ENCODE results near the gene RAD52.
"Not testable (repeated sequence)": the region's sequence is repeated elsewhere in the genome, so short reads cannot be mapped to it uniquely, and the experiment has no call there.

RAD52 gene

GRCh38 chr12:967641-968040 is 18.1 kb upstream of the RAD52 start:
- DNase-seq (ENCODE audit: low spot score) = no peak

DNA sequence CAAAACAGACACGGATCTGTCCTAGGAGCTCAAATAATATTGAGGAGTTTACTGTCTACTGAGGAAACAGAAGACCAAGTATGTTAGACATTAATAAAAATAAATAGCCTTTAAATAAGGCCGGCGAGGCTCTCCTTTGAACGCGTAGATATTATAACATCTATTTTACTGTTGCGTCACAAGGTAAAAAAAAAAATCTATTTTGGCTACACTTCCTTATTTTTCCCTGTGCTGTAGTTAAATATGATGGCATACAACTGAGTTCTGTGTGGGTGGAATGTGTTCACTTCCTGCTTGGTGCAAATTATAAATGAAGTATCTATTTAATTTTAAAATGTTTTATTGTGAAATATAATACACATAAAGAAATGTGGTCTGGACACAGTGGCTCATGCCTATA is 17.2 kb upstream of the RAD52 start:
- DNase-seq (ENCODE audit: low spot score) = no peak

GRCh38 chr12:958588-959123 is 9.2 kb upstream of the RAD52 start:
- no peak for DNase-seq (ENCODE audit: low spot score)

DNA sequence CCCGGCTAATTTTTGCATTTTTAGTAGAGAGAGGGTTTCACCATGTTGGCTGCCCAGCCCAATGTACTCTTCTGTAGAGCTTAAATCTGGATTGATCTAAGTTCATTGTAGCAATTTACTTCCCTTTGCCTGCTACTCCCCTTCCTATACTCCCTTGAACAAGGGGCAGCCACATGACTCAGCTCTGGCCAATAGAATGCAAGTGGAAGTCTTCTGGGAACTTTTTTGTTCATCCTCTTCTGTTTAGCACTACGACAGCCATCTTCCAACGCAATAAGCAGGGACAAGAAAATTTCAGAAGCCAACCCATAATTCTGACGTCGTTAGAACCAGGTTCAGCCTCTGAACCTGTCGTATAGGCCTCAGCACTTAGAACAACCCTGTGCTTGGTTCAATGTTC is 6.4 kb upstream of the RAD52 start:
- no peak for DNase-seq (ENCODE audit: low spot score)

DNA sequence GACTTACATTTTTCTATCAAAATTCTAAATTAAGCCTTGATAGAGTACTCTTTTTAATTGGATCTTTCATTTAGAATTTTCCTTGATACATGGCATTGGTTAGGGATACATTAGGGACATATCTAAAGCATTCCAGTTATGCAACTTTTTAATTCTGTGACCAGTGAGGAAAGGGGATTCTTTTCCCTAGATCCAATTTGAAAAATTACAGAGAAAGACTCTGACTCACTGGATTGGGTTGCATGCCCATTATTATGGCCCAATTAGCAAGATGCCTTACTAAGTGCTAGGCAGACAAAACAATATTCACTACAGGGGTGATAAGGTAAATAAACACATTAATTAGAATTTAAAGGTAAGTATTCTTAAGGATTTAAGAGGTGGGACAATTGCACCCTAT is 5.2 kb upstream of the RAD52 start:
- no peak for DNase-seq (ENCODE audit: low spot score)

GRCh38 chr12:953776-954175 is 4.3 kb upstream of the RAD52 start:
- peak; percentile 38 for DNase-seq (ENCODE audit: low spot score)

DNA sequence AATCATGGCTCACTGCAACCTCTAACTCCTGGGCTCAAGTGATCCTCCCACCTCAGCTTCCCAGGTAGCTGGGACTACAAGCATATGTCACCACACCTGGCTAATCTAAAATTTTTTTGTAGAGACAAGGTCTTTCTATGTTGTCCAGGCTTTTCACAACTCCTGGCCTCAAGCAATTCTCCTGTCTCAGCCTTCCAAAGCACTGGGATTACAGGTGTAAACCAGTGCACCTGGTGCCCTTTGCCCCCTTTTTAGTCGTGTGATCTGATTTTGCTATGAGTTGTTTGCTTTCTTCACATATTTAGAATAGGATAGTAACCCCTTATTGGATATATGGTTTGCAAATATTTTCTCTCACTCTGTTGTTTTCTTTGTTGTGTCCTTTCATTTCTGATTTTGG is 1.7 kb upstream of the RAD52 start:
- DNase-seq (ENCODE audit: low spot score) = no peak

GRCh38 chr12:948238-948637 is 1.3 kb downstream of the RAD52 start:
- no peak for DNase-seq (ENCODE audit: low spot score)

DNA sequence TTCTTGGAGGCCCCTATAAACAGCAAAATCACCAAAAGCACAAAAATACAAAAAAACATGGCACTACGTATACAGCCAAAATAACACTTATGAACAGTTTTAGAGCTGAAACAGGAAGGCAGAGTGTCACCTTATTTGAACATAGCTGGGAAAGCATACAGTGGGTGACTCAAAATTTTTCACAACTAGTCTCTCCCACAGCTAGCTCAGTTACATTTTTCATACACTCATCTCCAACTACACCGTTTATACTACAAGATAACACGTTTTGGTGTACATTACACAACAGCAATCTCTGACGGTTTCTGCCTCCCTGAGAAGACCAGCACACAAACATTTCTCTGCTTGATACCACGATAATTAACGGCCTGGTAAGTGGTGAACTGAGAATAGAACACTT is 2.9 kb downstream of the RAD52 start:
- DNase-seq (ENCODE audit: low spot score) = no peak

- no peak for DNase-seq (ENCODE audit: low spot score)
Measured at GRCh38 chr12:946212-946611, 3.3 kb downstream of the RAD52 start.

DNA sequence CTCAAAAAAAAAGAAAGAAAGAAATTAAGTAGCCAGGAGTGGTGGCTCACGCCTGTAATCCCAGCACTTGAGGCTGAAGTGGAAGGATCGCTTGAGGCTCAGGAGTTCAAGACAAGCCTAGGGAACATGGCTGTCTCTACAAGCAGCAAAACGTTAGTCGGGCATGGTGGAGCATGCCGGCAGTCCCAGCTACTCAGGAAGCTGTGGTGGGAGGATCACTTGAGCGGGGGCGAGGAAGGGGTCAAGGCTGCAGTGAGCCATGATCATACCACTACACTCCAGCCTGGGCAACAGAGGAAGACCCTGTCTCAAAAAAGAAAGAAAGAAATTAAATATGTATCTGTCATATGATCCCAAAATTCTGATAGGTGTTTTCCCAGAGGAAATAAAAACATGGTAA is 5.3 kb downstream of the RAD52 start:
- DNase-seq (ENCODE audit: low spot score) = no peak

- DNase-seq (ENCODE audit: low spot score) = no peak
Measured at GRCh38 chr12:943051-943450, 6.4 kb downstream of the RAD52 start.

DNA sequence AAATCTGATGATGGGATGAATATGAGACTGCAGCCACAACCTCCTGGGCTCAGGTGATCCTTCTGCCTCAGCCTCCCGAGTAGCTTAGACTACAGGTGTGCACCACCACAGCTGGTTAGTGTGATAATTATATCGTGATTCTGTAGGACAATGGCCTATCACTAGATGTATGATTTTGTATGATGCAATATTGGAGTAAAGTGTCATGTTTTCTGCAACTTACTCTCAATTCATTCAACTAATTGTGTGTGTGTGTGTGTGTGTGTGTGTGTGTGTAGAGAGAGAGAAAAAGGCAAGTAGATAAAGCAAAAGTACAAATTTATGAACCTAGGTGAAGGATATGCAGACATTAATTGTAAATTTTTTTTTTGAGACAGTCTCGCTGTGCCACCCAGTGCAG is 10.7 kb downstream of the RAD52 start:
- DNase-seq (ENCODE audit: low spot score) = no peak

GRCh38 chr12:936377-937345 is 12.8 kb downstream of the RAD52 start:
- DNase-seq (ENCODE audit: low spot score) = no peak

DNA sequence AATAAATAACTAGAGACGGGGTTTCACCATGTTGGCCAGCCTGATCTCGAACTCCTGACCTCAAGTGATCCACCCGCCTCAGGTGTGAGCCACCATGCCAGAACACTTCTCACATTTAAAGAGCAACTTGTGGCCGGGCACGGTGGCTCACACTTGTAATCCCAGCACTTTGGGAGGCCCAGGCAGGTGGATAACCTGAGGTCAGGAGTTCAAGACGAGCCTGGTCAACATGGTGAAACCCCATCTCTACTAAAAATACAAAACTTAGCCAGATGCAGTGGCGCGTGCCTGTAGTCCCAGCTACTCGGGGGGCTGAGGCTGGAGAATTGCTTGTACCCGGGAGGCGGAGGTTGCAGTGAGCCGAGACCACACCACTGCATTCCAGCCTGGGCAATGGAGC is 13.6 kb downstream of the RAD52 start:
- not testable (repeated sequence) for DNase-seq (ENCODE audit: low spot score)

- DNase-seq (ENCODE audit: low spot score) = no peak
Measured at GRCh38 chr12:931591-931990, 17.9 kb downstream of the RAD52 start.

- no peak for DNase-seq (ENCODE audit: low spot score)
Measured at GRCh38 chr12:931060-931459, 18.4 kb downstream of the RAD52 start.

GRCh38 chr12:926641-927040 is 22.9 kb downstream of the RAD52 start:
- no peak for DNase-seq (ENCODE audit: low spot score)

- DNase-seq (ENCODE audit: low spot score) = no peak
Measured at GRCh38 chr12:922285-922684, 27.2 kb downstream of the RAD52 start.

GRCh38 chr12:920676-921075 is 28.8 kb downstream of the RAD52 start:
- DNase-seq (ENCODE audit: low spot score) = no peak

DNA sequence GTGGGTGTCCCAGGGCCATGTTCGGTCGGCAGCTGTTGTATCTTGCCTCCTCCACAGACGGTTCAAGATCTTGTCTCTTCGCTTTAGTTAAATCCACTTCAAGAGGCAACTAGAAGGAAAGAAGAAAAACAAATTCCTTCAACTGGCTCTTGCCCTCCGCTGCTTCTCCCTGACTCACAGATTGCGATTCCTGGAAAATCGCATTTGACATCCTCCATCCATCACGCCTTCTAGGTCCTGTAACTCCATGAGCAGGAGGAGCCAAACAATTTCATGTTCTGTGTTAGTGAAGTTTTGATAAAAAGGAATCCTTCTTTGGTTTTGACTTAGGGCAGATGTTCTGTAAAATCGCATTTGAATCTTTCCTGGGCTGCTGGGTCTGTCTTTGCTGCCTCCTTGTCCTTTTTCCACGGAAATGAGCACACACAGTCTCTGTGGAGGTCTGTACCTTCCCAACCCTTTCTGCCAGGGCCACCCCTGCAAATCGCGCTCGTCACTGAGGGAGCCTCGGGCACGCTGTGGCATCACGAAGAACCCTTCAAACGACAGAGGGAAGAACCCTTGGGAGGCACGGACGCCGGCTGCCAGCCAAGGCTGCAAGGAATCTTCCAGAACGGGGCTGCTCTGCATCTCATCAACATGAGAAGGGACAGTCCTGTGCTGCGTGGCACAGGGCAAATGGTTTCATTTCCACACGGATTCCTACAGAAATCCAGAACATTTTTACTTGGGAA is 32.6 kb downstream of the RAD52 start:
- no peak for DNase-seq (ENCODE audit: low spot score)

DNA sequence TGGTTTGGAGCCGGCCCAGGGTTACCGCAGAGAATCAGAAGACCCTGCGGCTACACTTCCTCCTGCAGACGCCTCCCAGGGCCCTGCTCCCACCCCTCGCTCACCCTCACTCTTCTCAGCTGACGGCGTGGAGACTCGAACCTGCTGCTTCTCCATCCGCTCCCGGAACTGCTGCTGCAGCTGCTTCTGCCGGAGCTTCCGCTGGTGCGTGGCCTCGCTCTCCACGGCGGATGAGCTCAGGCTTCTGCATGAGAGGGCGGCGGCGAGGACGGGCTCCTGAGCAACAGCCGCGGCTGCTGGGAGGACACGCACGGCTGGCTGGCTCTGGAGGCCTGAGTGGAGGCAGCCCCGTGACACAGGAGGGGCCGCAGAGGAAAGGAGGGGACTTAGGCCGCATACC is 33.3 kb downstream of the RAD52 start:
- no peak for DNase-seq (ENCODE audit: low spot score)

GRCh38 chr12:915090-915489 is 34.4 kb downstream of the RAD52 start:
- DNase-seq (ENCODE audit: low spot score) = no peak
